ENCODE results near the gene RNPEP.
A peak's percentile ranks its signal among the peaks of the same experiment; 100 is the strongest.

RNPEP gene

DNA sequence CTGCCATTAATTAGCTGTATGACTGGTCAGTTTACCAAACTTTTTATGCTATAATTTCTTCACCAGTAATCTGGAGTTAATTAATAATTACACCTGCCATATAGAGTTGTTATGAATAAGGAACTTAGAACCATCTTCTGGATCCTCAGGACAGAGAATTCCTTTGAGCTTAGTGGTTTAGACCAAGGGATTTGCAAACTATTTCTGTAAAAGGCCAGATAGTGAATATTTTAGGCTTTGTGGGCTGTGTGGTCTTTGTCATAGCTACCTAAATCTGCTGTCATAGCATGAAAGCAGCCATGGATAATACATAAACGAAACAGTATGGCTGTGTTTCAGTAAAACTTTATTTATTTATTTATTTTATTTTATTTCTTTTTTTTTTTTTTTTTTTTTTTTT is 18.2 kb upstream of the RNPEP start:
- no peak for DNase-seq

DNA sequence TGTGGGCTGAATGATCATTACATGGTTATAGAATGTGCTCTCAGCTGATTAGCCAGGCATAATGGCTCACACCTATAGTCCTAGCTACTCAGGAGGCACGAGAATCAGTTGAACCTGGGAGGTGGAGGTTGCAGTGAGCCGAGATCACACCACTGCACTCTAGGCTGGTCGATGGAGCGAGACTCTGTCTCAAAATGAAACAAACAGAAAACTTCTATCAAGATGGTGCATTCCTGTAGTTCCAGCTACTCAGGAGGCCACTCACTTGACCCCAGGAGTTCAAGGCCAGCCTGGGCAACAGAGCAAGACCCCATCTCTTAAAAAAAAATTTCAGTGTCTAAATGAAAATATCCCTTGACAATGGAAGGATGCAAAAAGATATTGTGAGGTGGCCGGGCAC is 16.3 kb upstream of the RNPEP start:
- no peak for DNase-seq

DNA sequence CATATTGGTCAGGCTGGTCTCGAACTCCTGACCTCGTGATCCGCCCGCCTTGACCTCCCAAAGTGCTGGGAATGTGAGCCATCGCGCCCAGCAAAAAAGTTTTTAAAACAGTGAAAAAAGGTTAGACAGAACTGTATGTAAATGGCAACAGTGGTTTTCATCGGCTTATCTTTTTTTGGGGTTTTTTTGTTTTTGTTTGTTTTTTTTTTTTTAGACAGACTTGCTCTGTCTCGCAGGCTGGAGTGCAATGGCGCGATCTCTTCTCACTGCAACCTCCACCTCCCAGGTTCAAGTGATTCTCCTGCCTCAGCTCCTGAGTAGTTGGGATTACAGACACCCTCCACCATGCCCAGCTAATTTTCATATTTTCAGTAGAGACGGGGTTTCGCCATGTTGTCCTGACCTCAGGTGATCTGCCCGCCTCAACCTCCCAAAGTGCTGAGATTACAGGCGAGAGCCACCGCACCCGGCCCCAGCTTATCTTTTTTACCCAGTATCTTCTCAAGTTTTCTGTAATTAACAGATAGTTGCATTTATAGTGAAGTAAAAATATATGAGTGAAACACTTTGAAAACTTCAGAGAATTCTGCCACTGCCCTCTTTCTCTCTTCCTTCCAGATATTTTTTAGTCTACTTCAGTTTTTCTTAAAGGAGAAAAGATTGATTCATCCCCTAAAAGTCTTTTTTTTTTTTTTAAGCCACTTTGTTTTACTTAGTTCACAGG is 14.1 kb upstream of the RNPEP start:
- DNase-seq, result no peak

DNA sequence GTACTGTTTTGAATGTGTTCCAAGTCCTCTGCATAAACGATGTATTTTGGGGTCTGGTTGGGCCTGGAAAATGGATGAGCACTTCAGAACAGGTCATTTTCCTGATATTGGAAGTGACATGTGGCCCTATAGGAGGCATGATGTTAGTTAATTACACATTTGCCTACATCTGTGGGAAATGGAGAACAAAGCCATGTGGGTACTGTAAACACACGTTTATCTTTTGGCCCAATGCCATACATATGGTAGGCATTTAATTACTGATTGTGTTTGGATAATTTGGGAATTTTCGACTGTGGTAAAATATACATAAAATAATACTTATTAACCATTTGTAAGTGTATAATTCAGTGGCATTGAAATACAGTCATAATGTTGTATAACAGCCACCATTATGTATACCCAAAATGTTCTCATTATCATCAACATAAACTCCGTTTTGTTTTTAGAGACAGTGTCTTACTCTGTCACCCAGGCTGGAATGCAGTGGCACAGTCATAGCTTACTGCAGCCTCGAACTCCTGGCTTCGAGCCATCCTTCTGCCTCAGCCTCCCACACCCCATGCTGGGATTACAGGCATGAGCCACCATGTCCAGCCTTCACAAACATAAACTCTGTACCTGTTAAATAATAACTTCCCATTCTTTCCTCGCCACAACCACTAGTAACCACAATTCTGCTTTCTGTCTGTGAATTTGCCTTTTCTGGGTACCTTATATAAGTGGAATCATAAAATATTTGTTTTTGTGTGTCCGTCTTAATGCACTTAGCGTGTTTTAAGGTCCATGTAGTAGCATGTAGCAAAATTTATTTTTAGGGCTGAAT is 11.9 kb upstream of the RNPEP start:
- DNase-seq, result no peak

DNA sequence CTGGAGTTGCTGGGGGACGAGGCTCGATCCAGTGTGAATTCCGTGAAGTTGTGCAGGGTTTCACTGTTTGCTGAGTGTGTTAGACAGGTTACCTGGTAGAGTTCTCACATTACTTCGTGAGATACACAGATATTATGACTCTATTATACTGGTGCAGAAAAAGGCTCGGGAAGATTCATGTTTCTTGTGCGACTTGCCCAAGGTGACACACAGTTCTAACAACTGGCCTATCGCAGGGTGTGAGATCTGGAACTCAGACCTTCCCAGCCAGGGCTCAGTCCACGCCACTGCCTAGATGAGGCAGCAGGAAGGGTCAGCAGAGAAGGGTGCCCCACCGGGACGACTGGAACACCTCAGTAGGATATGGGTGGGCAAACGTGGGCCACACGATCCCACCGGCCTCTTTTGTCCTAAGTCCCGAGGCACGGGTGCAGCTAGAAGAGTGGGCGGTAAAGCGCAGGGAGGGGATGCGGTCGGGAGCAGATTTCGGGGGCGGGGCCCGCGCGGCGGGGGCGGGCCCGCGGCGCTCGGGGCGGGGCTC is 296 bp upstream of the RNPEP start:
- DNase-seq, result peak; percentile 69 to 75

GRCh38 chr1:201983380-201983805 is 945 bp downstream of the RNPEP start:
- no peak for DNase-seq

- DNase-seq, result no peak
Observed at GRCh38 chr1:201984446-201984845, 2.0 kb downstream of the RNPEP start.

DNA sequence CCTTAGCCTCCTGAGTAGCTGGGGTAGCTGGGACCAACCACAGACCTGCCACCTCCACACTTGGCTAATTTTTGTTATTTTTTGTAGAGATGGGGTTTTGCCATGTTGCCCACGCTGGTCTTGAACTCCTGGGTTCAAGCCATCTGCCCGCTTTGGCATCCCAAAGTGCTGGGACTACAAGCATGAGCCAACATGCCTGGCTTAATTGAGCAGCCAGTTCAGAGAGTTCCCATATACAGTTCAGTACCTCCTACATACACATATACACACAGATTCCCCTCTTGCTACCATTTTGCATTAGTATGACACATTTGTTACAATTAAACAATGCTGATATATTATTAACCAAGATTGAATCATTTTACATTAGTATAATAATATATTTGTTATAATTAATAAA is 2.9 kb downstream of the RNPEP start:
- DNase-seq, result no peak

GRCh38 chr1:201988601-201989000 is 6.2 kb downstream of the RNPEP start:
- DNase-seq, result no peak

DNA sequence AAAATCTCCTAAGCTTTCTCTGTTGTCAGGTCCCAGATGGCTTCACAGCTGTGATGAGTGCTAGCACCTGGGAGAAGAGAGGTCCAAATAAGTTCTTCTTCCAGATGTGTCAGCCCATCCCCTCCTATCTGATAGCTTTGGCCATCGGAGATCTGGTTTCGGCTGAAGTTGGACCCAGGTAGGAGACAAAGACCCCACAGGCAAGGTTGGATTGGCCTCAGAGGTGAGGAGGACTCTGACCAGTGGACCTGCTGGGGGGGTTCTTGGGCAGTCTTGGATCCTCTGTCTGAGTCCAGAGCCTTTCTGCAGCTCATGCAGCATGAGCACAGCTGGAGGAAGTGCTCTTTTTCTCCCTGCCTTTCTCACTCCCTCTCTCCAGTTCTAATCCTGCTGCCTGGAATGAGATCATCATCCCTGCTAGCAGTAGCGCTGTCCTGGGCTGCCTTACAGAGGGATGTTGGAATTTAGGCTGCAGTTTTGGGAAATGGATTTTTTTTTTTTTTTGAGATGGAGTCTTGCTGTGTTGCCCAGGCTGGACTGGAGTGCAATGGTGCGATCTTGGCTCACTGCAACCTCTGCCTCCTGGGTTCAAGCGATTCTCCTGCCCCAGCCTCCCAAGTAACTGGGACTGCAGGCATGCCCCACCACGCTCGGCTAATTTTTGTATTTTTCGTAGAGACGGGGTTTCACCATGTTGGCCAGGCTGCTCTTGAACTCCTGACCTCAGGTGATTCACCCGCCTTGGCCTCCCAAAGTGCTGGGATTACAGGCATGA is 7.1 kb downstream of the RNPEP start:
- DNase-seq, result no peak

DNA sequence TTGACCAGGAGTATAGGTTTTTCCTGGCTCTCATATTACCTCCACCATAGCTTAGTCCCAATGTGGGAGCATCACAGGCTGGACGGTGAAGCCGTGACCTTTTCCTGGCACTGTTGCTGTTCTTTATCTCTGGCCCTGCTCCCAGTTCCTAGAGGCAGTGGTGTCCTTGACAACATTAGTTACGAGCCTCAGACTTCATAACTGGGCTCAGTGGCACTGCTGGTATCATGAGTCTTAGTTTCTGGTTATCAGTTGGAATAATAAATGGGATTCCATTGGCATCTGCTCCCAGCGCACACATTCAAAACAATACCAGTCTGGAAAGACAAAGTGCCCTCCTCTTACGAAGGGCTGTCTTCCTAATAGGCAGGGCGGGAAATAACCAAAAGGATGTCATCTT is 8.0 kb downstream of the RNPEP start:
- DNase-seq, result no peak

DNA sequence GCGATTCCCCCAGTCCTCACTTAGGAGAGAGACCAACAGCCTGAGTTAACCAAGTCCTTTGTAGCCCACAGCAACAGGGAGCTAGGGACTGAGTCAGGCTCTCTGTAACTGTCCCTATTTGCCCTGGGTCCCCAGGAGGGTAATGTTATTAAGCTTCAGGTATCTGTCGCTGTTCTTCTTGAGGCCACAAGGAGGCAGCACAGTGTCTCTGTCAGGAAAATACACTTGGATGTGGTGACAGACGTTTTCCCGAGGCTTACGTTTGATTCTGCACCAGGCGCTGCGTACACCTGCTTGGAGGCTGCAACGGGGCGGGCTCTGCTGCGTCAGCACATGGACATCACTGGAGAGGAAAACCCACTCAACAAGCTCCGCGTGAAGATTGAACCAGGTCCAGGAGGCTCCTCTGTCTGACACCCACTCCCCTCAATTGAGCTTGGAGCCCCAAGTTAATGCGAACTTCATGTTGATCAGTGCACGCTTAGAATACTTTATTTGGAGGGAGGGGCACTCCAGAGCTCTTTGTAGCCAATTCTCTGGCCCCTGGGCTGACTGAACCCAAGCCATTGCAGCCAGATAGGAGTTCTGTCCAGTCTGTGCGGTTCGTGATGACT is 17.3 kb downstream of the RNPEP start:
- peak in 1 of 2 donors; percentile 33 for DNase-seq

GRCh38 chr1:202002507-202002906 is 20.1 kb downstream of the RNPEP start:
- no peak for DNase-seq

GRCh38 chr1:202004711-202005110 is 22.3 kb downstream of the RNPEP start:
- DNase-seq, result no peak

- DNase-seq, result no peak
Observed at GRCh38 chr1:202005958-202006357, 23.5 kb downstream of the RNPEP start.

GRCh38 chr1:202007304-202007703 is 24.9 kb downstream of the RNPEP start:
- no peak for DNase-seq

- no peak for DNase-seq
Observed at GRCh38 chr1:202007805-202008489, 25.5 kb downstream of the RNPEP start.

DNA sequence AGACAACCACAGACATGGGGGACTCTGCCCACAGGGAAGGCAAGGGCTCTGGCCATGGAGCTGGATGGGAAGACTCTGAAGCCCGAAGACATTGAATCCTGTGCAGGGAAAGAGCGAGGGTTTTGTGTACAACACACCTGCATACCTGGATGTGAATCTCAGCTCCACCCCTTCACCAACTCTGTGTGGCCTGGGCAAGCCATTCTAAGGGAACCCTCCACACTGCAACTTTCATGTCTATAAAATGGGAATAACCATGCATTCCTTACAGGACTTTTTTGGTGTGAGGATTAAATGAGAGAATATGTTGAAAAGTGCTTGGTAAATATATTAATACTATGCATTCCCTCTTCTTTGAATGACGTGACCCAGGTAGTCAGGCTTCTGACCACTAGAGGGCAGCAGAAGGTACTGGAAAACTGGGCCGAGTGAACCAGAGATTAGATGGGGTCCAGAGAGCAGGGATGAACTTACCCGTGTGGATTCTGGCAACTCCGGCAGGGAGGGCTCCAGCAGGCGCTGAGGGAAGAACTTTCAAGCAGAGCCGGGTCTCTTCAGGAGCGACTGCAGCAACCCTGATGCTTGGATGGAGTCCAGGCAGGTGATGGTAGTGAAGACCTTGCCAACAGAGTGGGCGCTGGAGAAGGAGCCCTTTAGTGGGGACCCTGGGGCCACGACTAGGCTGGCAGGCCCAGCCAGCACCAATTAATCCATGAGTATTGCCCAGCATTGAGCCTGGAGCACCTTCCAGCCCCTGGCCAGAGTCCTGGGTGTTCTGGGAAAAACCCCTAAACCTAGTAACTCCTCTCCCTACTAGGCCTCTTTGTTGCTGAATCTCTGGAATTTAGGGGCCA is 27.1 kb downstream of the RNPEP start:
- DNase-seq, result peak; percentile 39 to 61

- DNase-seq, result no peak
Observed at GRCh38 chr1:202010180-202011015, 27.9 kb downstream of the RNPEP start, which contains the start of gene ELF3. TSS of gene ELF3 (plus strand) at chr1:202010587. CDS start at chr1:202011137, 550 bp downstream.

- DNase-seq, result no peak
Observed at GRCh38 chr1:202011994-202012393, 29.5 kb downstream of the RNPEP start.

Data from CD4-positive, alpha-beta T cell treated with Interleukin-1 beta for 1 hour (primary cell).